Measurements from ENCODE around the gene CX3CR1.

The CX3CR1 gene

GRCh38 chr3:39222462-39222861 lies 57.4 kb downstream of the CX3CR1 start:
- Histone ChIP-seq H3K79me2 (no peaks in the 10 kb centered on the region), H3K27me3 (ENCODE audit: control insufficient read depth, insufficient read depth, low read length) (no peaks in the 10 kb centered on the region), H3K27ac (no peak overlapping the region), H3K4me2 (ENCODE audit: low read length) (no peak overlapping the region), H3K9me3 (ENCODE audit: control insufficient read depth, low read length) (no peaks in the 10 kb centered on the region), H3K4me1 (peaks cover 14% of the 10 kb centered on the region), H3K4me3 (ENCODE audit: low read depth, low read length) (no peak overlapping the region), H3K36me3 (ENCODE audit: control insufficient read depth, insufficient read depth, low read length) (no peaks in the 10 kb centered on the region), H3K9ac (no peak overlapping the region), H2AFZ (no peak overlapping the region)
- no peak for TF ChIP-seq CTCF (IDR thresholded peaks at IDR 0.05)

DNA sequence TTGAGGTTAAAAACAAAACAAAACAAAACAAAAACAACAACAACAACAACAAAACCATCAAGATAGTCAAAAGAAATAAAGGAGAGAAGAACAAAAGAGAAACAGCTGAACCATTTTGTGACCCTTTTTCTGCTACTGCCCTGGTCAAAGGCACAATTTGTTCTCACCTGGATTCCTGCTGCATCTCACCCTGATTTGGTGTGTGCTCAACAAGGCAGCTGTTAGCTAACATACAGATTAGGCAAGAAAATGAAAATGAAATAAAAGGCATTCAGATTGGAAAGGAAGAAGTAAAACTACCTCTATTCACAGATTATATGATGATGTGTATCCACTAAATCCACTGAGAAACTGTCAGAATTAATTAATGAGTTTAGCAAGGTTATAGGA lies 58.7 kb downstream of the CX3CR1 start:
- H3K4me1 ChIP-seq, result peaks cover 14% of the 10 kb centered on the region

GRCh38 chr3:39220407-39221140 lies 59.3 kb downstream of the CX3CR1 start:
- Histone ChIP-seq H3K79me2 (no peaks in the 10 kb centered on the region), H3K9ac (no peak overlapping the region), H3K4me1 (peaks cover 14% of the 10 kb centered on the region), H3K4me3 (ENCODE audit: low read depth, low read length) (no peak overlapping the region), H2AFZ (no peak overlapping the region), H3K36me3 (ENCODE audit: control insufficient read depth, insufficient read depth, low read length) (no peaks in the 10 kb centered on the region), H3K4me2 (ENCODE audit: low read length) (no peak overlapping the region), H3K27me3 (ENCODE audit: control insufficient read depth, insufficient read depth, low read length) (no peaks in the 10 kb centered on the region), H3K27ac (no peak overlapping the region), H3K9me3 (ENCODE audit: control insufficient read depth, low read length) (no peaks in the 10 kb centered on the region)
- no peak for TF ChIP-seq CTCF (IDR thresholded peaks at IDR 0.05)

More for the DNA sequence above, 58.7 kb downstream of the CX3CR1 start:
- H3K4me3 ChIP-seq (ENCODE audit: low read depth, low read length), result no peak overlapping the region
- no peaks in the 10 kb centered on the region for H3K9me3 ChIP-seq (ENCODE audit: control insufficient read depth, low read length)
- no peaks in the 10 kb centered on the region for H3K36me3 ChIP-seq (ENCODE audit: control insufficient read depth, insufficient read depth, low read length)
- no peak overlapping the region for H2AFZ ChIP-seq
- no peaks in the 10 kb centered on the region for H3K27me3 ChIP-seq (ENCODE audit: control insufficient read depth, insufficient read depth, low read length)
- no peak for TF ChIP-seq CTCF (IDR thresholded peaks at IDR 0.05)
- no peak overlapping the region for H3K27ac ChIP-seq
- H3K4me2 ChIP-seq (ENCODE audit: low read length), result no peak overlapping the region
- no peak overlapping the region for H3K9ac ChIP-seq
- no peaks in the 10 kb centered on the region for H3K79me2 ChIP-seq

GRCh38 chr3:39219702-39220101 lies 60.1 kb downstream of the CX3CR1 start:
- Histone ChIP-seq H3K36me3 (ENCODE audit: control insufficient read depth, insufficient read depth, low read length) (no peaks in the 10 kb centered on the region), H3K79me2 (no peaks in the 10 kb centered on the region), H2AFZ (no peak overlapping the region), H3K27me3 (ENCODE audit: control insufficient read depth, insufficient read depth, low read length) (no peaks in the 10 kb centered on the region), H3K27ac (no peak overlapping the region), H3K4me2 (ENCODE audit: low read length) (no peak overlapping the region), H3K9ac (no peak overlapping the region), H3K4me3 (ENCODE audit: low read depth, low read length) (no peak overlapping the region), H3K4me1 (peaks cover 6% of the 10 kb centered on the region), H3K9me3 (ENCODE audit: control insufficient read depth, low read length) (no peaks in the 10 kb centered on the region)
- no peak for TF ChIP-seq CTCF (IDR thresholded peaks at IDR 0.05)
